GM12865 (cell line): ENCODE results near the gene SLC44A1.

Source experiments
- DNase-seq: peaks from one replicate; pipeline ENCODE4 v3.0.0; 2010; ENCODE audit warnings: low read depth
- H3K4me3 ChIP-seq: 2 replicates; pipeline ENCODE4 v1.5.1; 2011; ENCODE audit warnings: mild to moderate bottlenecking, low read depth, low read length, control low read depth
- CTCF ChIP-seq: IDR thresholded peaks from 2 replicates; pipeline ENCODE4 v1.5.1; 2011; ENCODE audit warnings: low read length, control low read depth, low read depth, inconsistent platforms; ENCODE audit not compliant: insufficient read depth; ENCODE audit errors: missing control alignments

The SLC44A1 gene

GRCh38 chr9:105206821-105207699 lies 37.4 kb upstream of the SLC44A1 start:
- no peak for DNase-seq
- TF ChIP-seq CTCF, result no peak
- H3K4me3 ChIP-seq, result no peak overlapping the region

GRCh38 chr9:105216440-105217178 lies 27.8 kb upstream of the SLC44A1 start:
- TF ChIP-seq CTCF, result no peak
- no peak overlapping the region for H3K4me3 ChIP-seq
- no peak for DNase-seq

GRCh38 chr9:105218673-105219072 lies 25.8 kb upstream of the SLC44A1 start:
- DNase-seq, result no peak
- no peak overlapping the region for H3K4me3 ChIP-seq
- TF ChIP-seq CTCF, result no peak

- DNase-seq, result no peak
- no peak for TF ChIP-seq CTCF
- H3K4me3 ChIP-seq, result no peak overlapping the region
Observed at GRCh38 chr9:105219291-105219805, 25.1 kb upstream of the SLC44A1 start.

GRCh38 chr9:105220451-105220850 lies 24.0 kb upstream of the SLC44A1 start:
- DNase-seq, result no peak
- no peak overlapping the region for H3K4me3 ChIP-seq
- no peak for TF ChIP-seq CTCF

GRCh38 chr9:105223544-105224140 lies 20.8 kb upstream of the SLC44A1 start:
- no peak overlapping the region for H3K4me3 ChIP-seq
- no peak for TF ChIP-seq CTCF
- no peak for DNase-seq
